ENCODE data around the gene RNU1-3.
"Not testable (repeated sequence)": the region's sequence is repeated elsewhere in the genome, so short reads cannot be mapped to it uniquely, and the experiment has no call there.

The RNU1-3 gene

DNA sequence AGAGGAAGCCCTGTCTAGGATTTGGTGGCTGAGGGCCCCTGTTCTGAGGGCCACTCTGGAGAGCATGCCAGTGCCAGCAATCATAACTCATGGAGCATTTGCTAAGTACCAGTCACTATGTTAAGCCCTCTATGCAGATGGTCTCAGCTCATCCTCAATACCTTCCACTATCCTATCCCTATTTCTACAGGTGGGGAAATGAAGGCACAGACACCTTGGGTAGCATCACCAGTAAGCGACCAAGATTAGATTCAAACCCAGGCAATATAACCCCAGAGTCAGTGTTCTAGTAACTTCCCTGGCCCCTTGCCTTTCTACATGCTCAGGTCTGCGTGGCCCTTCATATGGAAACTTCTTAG lies 45.5 kb downstream of the RNU1-3 start:
- H3K4me3 ChIP-seq (ENCODE audit: severe bottlenecking), result no peak overlapping the region
- no peaks in the 10 kb centered on the region for H3K27me3 ChIP-seq (ENCODE audit: insufficient read depth, poor library complexity, severe bottlenecking)
- TF ChIP-seq, protein P1, sequence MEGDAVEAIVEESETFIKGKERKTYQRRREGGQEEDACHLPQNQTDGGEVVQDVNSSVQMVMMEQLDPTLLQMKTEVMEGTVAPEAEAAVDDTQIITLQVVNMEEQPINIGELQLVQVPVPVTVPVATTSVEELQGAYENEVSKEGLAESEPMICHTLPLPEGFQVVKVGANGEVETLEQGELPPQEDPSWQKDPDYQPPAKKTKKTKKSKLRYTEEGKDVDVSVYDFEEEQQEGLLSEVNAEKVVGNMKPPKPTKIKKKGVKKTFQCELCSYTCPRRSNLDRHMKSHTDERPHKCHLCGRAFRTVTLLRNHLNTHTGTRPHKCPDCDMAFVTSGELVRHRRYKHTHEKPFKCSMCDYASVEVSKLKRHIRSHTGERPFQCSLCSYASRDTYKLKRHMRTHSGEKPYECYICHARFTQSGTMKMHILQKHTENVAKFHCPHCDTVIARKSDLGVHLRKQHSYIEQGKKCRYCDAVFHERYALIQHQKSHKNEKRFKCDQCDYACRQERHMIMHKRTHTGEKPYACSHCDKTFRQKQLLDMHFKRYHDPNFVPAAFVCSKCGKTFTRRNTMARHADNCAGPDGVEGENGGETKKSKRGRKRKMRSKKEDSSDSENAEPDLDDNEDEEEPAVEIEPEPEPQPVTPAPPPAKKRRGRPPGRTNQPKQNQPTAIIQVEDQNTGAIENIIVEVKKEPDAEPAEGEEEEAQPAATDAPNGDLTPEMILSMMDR (IDR thresholded peaks at IDR 0.05; ENCODE audit: poor library complexity, severe bottlenecking), result peak; percentile 73
- H3K9me3 ChIP-seq (ENCODE audit: severe bottlenecking), result no peaks in the 10 kb centered on the region
- H3K27ac ChIP-seq (ENCODE audit: poor library complexity, severe bottlenecking), result no peak overlapping the region
- peaks cover 17% of the 10 kb centered on the region; the same call in 1 of the 2 replicates for H3K36me3 ChIP-seq (ENCODE audit: low read depth)
- ATAC-seq (ENCODE audit: low read depth) (no peak), DNase-seq (ENCODE audit: low spot score) (no peak)
- H3K4me1 ChIP-seq (ENCODE audit: insufficient read depth, poor library complexity, severe bottlenecking), result peaks cover 13% of the 10 kb centered on the region

- not testable (repeated sequence) for ATAC-seq (ENCODE audit: low read depth)
Measured at GRCh38 chr1:16619803-16620501, 46.8 kb downstream of the RNU1-3 start.

DNA sequence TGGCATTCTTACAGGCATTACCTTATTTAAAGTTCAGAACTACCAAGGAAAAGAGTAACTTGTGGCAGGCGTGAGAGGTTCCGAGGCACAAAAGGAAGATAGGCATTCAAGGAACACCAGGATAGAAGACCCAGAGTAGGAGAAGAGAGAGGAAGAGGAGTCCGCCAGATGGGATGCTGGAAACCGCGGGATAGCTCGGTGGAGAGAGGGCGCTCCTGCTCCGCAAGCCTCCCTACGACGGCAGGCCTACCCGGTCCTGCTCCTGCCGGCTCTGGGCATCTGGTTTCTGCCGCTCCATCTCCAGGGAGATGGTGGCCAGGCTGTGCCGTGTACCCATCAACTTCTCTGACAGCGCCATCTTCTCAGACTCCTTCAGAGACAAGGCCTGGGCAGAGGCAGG lies 48.0 kb downstream of the RNU1-3 start:
- peaks cover 11% of the 10 kb centered on the region for H3K4me1 ChIP-seq (ENCODE audit: insufficient read depth, poor library complexity, severe bottlenecking)
- no peak overlapping the region for H3K4me3 ChIP-seq (ENCODE audit: severe bottlenecking)
- H3K36me3 ChIP-seq (ENCODE audit: low read depth), result peaks cover 17% of the 10 kb centered on the region; the same call in 1 of the 2 replicates
- H3K27ac ChIP-seq (ENCODE audit: poor library complexity, severe bottlenecking), result no peak overlapping the region
- ATAC-seq (ENCODE audit: low read depth) (no peak), DNase-seq (ENCODE audit: low spot score) (peak; percentile 83)
- H3K9me3 ChIP-seq (ENCODE audit: severe bottlenecking), result no peaks in the 10 kb centered on the region
- H3K27me3 ChIP-seq (ENCODE audit: insufficient read depth, poor library complexity, severe bottlenecking), result no peaks in the 10 kb centered on the region
- TF ChIP-seq, protein P1 (IDR thresholded peaks at IDR 0.05; ENCODE audit: poor library complexity, severe bottlenecking), result no peak

More at GRCh38 chr1:16619803-16620501, 46.8 kb downstream of the RNU1-3 start:
- DNase-seq (ENCODE audit: low spot score), result peak; percentile 84
- H3K27me3 ChIP-seq (ENCODE audit: insufficient read depth, poor library complexity, severe bottlenecking); H3K4me3 ChIP-seq (ENCODE audit: severe bottlenecking); H3K27ac ChIP-seq (ENCODE audit: poor library complexity, severe bottlenecking); H3K9me3 ChIP-seq (ENCODE audit: severe bottlenecking): not testable (repeated sequence)
- Histone ChIP-seq H3K4me1 (ENCODE audit: insufficient read depth, poor library complexity, severe bottlenecking) (peaks cover 13% of the 10 kb centered on the region), H3K36me3 (ENCODE audit: low read depth) (peaks cover 17% of the 10 kb centered on the region; the same call in 1 of the 2 replicates)

- ATAC-seq (ENCODE audit: low read depth), result no peak
Measured at GRCh38 chr1:16617778-16618580, 48.8 kb downstream of the RNU1-3 start.

DNA sequence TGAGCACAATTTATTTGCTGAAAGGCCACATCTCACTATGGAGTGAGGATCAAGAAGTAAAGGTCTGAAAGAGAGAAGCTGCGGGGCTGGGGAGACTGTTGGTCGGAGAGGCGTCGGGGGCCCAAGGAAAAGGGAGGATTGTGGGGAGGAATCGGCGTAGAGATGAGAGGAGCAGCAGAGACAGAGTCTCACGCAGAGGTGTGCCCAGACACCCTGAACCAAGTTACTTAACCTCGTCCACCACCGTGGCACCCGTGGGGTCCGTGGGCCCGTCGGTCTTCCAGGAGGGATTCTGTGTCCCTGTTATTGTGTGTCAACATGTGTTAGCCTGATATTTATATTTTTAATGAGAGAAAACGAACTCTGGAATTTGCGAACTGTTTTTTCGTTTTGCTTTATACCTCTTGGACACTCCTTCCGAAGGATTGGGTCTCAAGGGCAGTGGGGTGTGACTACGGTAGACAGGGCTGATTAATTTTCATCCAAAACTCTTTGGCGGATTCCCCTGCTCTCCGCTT lies 49.6 kb downstream of the RNU1-3 start:
- H3K36me3 ChIP-seq (ENCODE audit: low read depth), result peaks cover 7% of the 10 kb centered on the region; the same call in 1 of the 2 replicates
- ATAC-seq (ENCODE audit: low read depth) (no peak), DNase-seq (ENCODE audit: low spot score) (peak; percentile 74)
- H3K4me3 ChIP-seq (ENCODE audit: severe bottlenecking), result no peak overlapping the region
- no peaks in the 10 kb centered on the region for H3K4me1 ChIP-seq (ENCODE audit: insufficient read depth, poor library complexity, severe bottlenecking)
- no peaks in the 10 kb centered on the region for H3K27me3 ChIP-seq (ENCODE audit: insufficient read depth, poor library complexity, severe bottlenecking)
- H3K27ac ChIP-seq (ENCODE audit: poor library complexity, severe bottlenecking), result no peak overlapping the region
- TF ChIP-seq, protein P1 (IDR thresholded peaks at IDR 0.05; ENCODE audit: poor library complexity, severe bottlenecking), result no peak
- no peaks in the 10 kb centered on the region for H3K9me3 ChIP-seq (ENCODE audit: severe bottlenecking)

More at GRCh38 chr1:16617778-16618580, 48.8 kb downstream of the RNU1-3 start:
- H3K27me3 ChIP-seq (ENCODE audit: insufficient read depth, poor library complexity, severe bottlenecking), result no peaks in the 10 kb centered on the region
- TF ChIP-seq, protein P1 (IDR thresholded peaks at IDR 0.05; ENCODE audit: poor library complexity, severe bottlenecking), result no peak
- H3K4me1 ChIP-seq (ENCODE audit: insufficient read depth, poor library complexity, severe bottlenecking), result peaks cover 4% of the 10 kb centered on the region
- H3K4me3 ChIP-seq (ENCODE audit: severe bottlenecking), result no peak overlapping the region
- DNase-seq (ENCODE audit: low spot score), result peak; percentile 53
- H3K27ac ChIP-seq (ENCODE audit: poor library complexity, severe bottlenecking), result no peak overlapping the region
- no peaks in the 10 kb centered on the region for H3K9me3 ChIP-seq (ENCODE audit: severe bottlenecking)
- peaks cover 15% of the 10 kb centered on the region; the same call in 1 of the 2 replicates for H3K36me3 ChIP-seq (ENCODE audit: low read depth)

Data from RWPE2 (cell line).